Activated T-cell treated with anti-CD3 and anti-CD28 coated beads, Interleukin-2, amount 50 U/mL, for 72 hours (primary cell): ENCODE data around the gene GOLT1A. TPM values are rescaled to one million over a fixed set of nuclear protein-coding genes. Genes with fewer than 3 reads are reported as not detected.

ENCODE experiments used
- ATAC-seq, 2 donors: fragments of 150-1000 bp; cut with Tn5 transposase; replicated peaks in 1 of 2; 2 replicates each; pipeline ENCODE4 v1.10.0; 2021; ENCODE audit warnings: moderate library complexity in 2 of 2, mild to moderate bottlenecking in 1 of 2
- DNase-seq, 2 donors: peaks; one replicate each; pipeline ENCODE4 v3.0.0; 2021 to 2022; ENCODE audit warnings: mixed read lengths in 1 of 2
- H3K27ac Mint-ChIP-seq: one replicate; pipeline ENCODE4 v1.8.0; 2022; ENCODE audit warnings: mild to moderate bottlenecking, moderate library complexity, mixed read lengths
- H3K27me3 Mint-ChIP-seq: one replicate; pipeline ENCODE4 v1.8.0; 2022; ENCODE audit warnings: low read depth, mixed read lengths
- H3K36me3 Mint-ChIP-seq, 2 donors: one replicate each; pipeline ENCODE4 v1.8.0; 2022; ENCODE audit warnings: mixed read lengths in 2 of 2, mild to moderate bottlenecking in 1 of 2; ENCODE audit not compliant: insufficient read depth in 2 of 2
- H3K4me1 Mint-ChIP-seq: one replicate; pipeline ENCODE4 v1.8.0; 2022; ENCODE audit warnings: low read depth, mixed read lengths
- H3K4me3 Mint-ChIP-seq, 2 donors: one replicate each; pipeline ENCODE4 v1.8.0; 2022; ENCODE audit warnings: mild to moderate bottlenecking in 2 of 2, mixed read lengths in 2 of 2, moderate library complexity in 2 of 2
- H3K9me3 Mint-ChIP-seq, 2 donors: one replicate each; pipeline ENCODE4 v1.8.0; 2022; ENCODE audit warnings: mixed read lengths in 2 of 2
- total RNA-seq, 2 donors: library from RNA; stranded (reverse); gene quantifications; one replicate each; pipeline ENCODE4 v1.2.3, GENCODE V29; 2022

The GOLT1A gene
- total RNA-seq, 2 donors from 2014 or later: 0.58 to 0.76 TPM

GRCh38 chr1:204255966-204256365 lies 42.2 kb upstream of the GOLT1A start:
- DNase-seq (no peak), ATAC-seq (no peak)
- H3K36me3 Mint-ChIP-seq: no peaks in the 10 kb centered on the region
- H3K4me3 Mint-ChIP-seq: no peak overlapping the region
- no peaks in the 10 kb centered on the region for H3K9me3 Mint-ChIP-seq
- no peaks in the 10 kb centered on the region for H3K4me1 Mint-ChIP-seq
- H3K27ac Mint-ChIP-seq: no peak overlapping the region
- no peaks in the 10 kb centered on the region for H3K27me3 Mint-ChIP-seq

DNA sequence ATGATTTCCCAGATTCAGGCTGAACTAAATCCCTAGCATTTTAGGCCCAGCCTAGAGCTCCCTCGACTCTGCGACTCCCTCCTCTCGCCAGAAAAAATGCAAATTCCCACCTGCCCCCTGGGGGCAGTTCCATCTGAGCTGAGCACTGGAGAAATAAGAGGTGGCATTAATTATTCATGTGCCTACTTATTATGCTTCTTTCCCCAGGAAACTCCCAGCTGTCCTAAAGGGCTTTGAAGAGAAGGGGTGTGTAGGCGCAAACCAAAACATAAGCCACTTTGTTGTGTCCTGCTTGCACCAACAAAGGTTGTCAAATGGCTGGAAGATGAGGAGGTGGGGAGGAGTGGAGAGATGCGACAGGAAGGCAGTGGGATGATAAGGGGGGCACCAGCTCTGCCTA lies 41.4 kb upstream of the GOLT1A start:
- Mint-ChIP-seq H3K4me3 (no peak overlapping the region), H3K4me1 (no peaks in the 10 kb centered on the region), H3K27me3 (no peaks in the 10 kb centered on the region), H3K9me3 (no peaks in the 10 kb centered on the region), H3K36me3 (no peaks in the 10 kb centered on the region), H3K27ac (no peak overlapping the region)
- DNase-seq (no peak), ATAC-seq (no peak)

GRCh38 chr1:204254031-204254661 lies 40.4 kb upstream of the GOLT1A start:
- Mint-ChIP-seq H3K4me1 (no peaks in the 10 kb centered on the region), H3K27me3 (no peaks in the 10 kb centered on the region), H3K4me3 (no peak overlapping the region), H3K36me3 (no peaks in the 10 kb centered on the region), H3K9me3 (no peaks in the 10 kb centered on the region), H3K27ac (no peak overlapping the region)
- ATAC-seq (no peak), DNase-seq (no peak)

- Mint-ChIP-seq H3K4me3 (no peak overlapping the region), H3K4me1 (no peaks in the 10 kb centered on the region), H3K36me3 (no peaks in the 10 kb centered on the region), H3K27ac (no peak overlapping the region), H3K27me3 (no peaks in the 10 kb centered on the region), H3K9me3 (no peaks in the 10 kb centered on the region)
- ATAC-seq: no peak
- DNase-seq: no peak
Observed at GRCh38 chr1:204251926-204252689, 38.3 kb upstream of the GOLT1A start.

DNA sequence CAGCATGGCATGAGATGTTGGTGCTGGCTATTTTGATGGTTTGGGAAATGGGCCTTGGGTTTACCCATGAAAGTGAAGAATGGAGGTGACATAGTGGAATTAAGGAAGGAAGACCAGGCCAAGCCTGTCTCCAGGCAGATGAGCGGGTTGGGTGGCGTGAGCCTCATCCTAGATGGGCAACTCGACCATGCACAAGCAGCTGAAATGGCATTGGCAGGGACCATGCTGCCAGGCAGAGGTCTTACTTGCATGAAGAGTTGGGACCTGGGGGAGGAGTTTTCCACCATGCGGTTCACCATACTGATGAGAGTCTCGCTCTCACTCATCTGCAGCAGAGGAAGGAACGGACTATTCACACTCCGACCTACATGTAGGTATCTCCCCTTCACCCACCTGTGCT lies 37.5 kb upstream of the GOLT1A start:
- ATAC-seq: no peak
- Mint-ChIP-seq H3K27ac (no peak overlapping the region), H3K9me3 (no peaks in the 10 kb centered on the region), H3K4me3 (no peak overlapping the region), H3K27me3 (no peaks in the 10 kb centered on the region), H3K4me1 (no peaks in the 10 kb centered on the region), H3K36me3 (no peaks in the 10 kb centered on the region)
- DNase-seq: no peak

- Mint-ChIP-seq H3K9me3 (no peaks in the 10 kb centered on the region), H3K36me3 (no peaks in the 10 kb centered on the region), H3K27ac (no peak overlapping the region), H3K4me3 (no peak overlapping the region), H3K27me3 (no peaks in the 10 kb centered on the region), H3K4me1 (no peaks in the 10 kb centered on the region)
- DNase-seq (no peak), ATAC-seq (no peak)
Observed at GRCh38 chr1:204250428-204251030, 36.7 kb upstream of the GOLT1A start.

DNA sequence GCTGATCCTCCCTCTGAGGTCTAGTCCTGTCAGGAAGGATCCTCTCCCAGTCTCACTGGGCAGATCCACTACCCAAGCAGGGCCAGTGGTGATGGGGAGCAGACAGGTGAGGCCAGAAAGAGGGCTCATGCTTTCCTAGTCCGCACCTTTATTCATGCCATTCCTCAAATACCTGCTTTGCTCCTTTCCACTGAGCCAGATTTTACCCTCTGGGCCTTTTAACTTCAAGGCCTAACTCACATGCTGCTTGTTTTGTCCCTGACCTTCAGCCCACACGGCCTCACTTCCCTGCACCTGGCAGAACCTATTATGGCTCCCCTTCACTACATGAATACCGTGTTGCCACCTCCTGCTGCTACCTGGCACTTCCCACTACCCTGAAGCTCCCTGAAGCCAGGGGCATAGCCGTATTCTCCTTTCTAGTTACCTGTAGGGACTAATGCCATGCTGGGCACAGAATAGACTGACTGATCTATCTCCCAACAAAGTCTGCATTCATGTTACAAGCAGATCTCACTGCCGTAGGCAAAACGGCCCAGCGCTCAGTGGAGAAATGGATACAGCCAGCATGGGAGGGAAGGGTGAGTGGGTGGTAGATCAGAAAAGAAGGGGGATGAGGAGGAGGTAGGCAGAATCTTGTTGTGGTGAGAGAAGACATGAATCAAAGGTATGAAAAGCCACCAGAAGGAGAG lies 36.1 kb upstream of the GOLT1A start:
- no peak for DNase-seq
- Mint-ChIP-seq H3K4me3 (no peak overlapping the region), H3K27ac (no peak overlapping the region)

GRCh38 chr1:204248954-204249353 lies 35.2 kb upstream of the GOLT1A start:
- H3K4me1 Mint-ChIP-seq: no peaks in the 10 kb centered on the region
- no peak for ATAC-seq
- H3K27ac Mint-ChIP-seq: no peak overlapping the region
- no peaks in the 10 kb centered on the region for H3K36me3 Mint-ChIP-seq
- no peaks in the 10 kb centered on the region for H3K9me3 Mint-ChIP-seq
- H3K4me3 Mint-ChIP-seq: no peak overlapping the region
- no peaks in the 10 kb centered on the region for H3K27me3 Mint-ChIP-seq
- no peak for DNase-seq

More for the DNA sequence above, 36.1 kb upstream of the GOLT1A start:
- no peaks in the 10 kb centered on the region for H3K9me3 Mint-ChIP-seq
- ATAC-seq: no peak
- no peaks in the 10 kb centered on the region for H3K27me3 Mint-ChIP-seq
- no peaks in the 10 kb centered on the region for H3K36me3 Mint-ChIP-seq
- H3K4me1 Mint-ChIP-seq: no peaks in the 10 kb centered on the region

- Mint-ChIP-seq H3K27me3 (no peaks in the 10 kb centered on the region), H3K4me3 (no peak overlapping the region), H3K27ac (no peak overlapping the region), H3K36me3 (no peaks in the 10 kb centered on the region), H3K9me3 (no peaks in the 10 kb centered on the region), H3K4me1 (no peaks in the 10 kb centered on the region)
- ATAC-seq: no peak
- no peak for DNase-seq
Observed at GRCh38 chr1:204246876-204247275, 33.1 kb upstream of the GOLT1A start.

- H3K4me1 Mint-ChIP-seq: no peaks in the 10 kb centered on the region
Observed at GRCh38 chr1:204242920-204243319, 29.1 kb upstream of the GOLT1A start.

DNA sequence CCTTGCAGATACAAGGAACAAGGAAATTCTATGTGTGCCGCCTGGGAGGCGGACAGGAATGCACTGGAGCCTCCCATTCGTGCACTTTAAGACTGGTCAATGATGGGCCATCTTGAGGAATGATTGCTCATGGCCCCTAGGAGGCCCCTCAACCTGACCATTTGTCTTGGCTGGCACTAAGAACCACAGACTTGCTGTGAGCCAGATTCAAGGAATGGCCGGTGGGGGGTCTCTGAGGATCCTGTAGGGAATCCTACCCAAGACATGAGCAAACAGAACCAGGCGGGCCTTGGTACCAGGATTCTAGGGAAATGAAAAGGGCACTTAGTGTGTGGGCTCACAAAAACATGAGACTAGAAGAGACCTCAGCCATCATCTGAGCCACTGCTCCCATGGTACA lies 28.1 kb upstream of the GOLT1A start:
- no peaks in the 10 kb centered on the region for H3K27me3 Mint-ChIP-seq
- no peak overlapping the region for H3K27ac Mint-ChIP-seq
- no peak overlapping the region for H3K4me3 Mint-ChIP-seq
- ATAC-seq (no peak), DNase-seq (no peak)
- no peaks in the 10 kb centered on the region for H3K36me3 Mint-ChIP-seq
- no peaks in the 10 kb centered on the region for H3K9me3 Mint-ChIP-seq
- no peaks in the 10 kb centered on the region for H3K4me1 Mint-ChIP-seq

More at GRCh38 chr1:204242920-204243319, 29.1 kb upstream of the GOLT1A start:
- H3K4me3 Mint-ChIP-seq: no peak overlapping the region
- H3K27ac Mint-ChIP-seq: no peak overlapping the region
- no peaks in the 10 kb centered on the region for H3K36me3 Mint-ChIP-seq
- no peak for DNase-seq
- no peaks in the 10 kb centered on the region for H3K9me3 Mint-ChIP-seq
- no peak for ATAC-seq
- H3K27me3 Mint-ChIP-seq: no peaks in the 10 kb centered on the region

GRCh38 chr1:204241050-204241449 lies 27.3 kb upstream of the GOLT1A start:
- Mint-ChIP-seq H3K36me3 (no peaks in the 10 kb centered on the region), H3K27me3 (no peaks in the 10 kb centered on the region), H3K4me1 (no peaks in the 10 kb centered on the region), H3K4me3 (no peak overlapping the region), H3K9me3 (no peaks in the 10 kb centered on the region), H3K27ac (no peak overlapping the region)
- ATAC-seq (no peak), DNase-seq (no peak)

GRCh38 chr1:204240233-204240632 lies 26.4 kb upstream of the GOLT1A start:
- no peaks in the 10 kb centered on the region for H3K9me3 Mint-ChIP-seq
- H3K27ac Mint-ChIP-seq: no peak overlapping the region
- ATAC-seq: no peak
- H3K36me3 Mint-ChIP-seq: no peaks in the 10 kb centered on the region
- H3K4me1 Mint-ChIP-seq: no peaks in the 10 kb centered on the region
- no peaks in the 10 kb centered on the region for H3K27me3 Mint-ChIP-seq
- H3K4me3 Mint-ChIP-seq: no peak overlapping the region
- no peak for DNase-seq
